OCI-M2 (cell line): ENCODE results near the gene HJURP.

Experiments used
- DNase-seq: peaks from one replicate; lab custom pipeline; 2025; ENCODE audit not compliant: unreplicated experiment; lab: John Stamatoyannopoulos, UW

Gene HJURP

DNA sequence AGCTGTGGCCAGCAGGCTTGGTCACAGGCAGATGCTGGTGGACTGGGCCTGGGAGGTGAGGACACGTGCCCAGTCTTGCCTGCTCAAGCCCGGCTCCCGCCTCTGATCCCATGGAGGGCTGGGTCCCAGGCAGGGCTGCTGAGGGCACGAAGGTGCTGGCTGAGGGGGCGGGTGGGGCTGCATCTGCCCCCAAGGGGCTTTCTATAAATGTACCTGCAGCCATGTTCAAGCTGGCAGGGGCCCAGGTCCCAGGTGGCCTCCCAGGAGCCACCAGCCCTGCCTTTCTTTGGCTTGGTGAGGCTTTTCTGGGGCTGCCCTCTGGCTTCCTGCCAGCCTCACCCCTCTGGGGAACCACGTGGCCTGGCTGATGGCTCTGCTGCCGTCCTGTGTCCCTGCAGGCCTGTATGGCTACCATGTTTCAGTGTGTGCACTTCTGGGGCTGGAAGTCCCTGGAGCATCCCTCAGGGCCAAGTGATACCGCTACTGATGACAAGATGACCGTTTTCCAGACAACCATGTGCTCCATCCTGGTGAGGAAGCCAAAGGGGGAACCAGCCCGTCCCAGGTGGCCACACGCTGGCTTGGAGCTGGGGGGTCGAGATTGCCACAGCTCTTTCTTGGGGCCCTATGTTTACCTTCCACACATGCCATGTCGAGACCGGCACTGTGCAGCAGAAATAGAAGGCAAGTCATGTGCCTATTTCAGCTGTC, 23.2 kb downstream of the HJURP start:
- DNase-seq, result no peak

DNA sequence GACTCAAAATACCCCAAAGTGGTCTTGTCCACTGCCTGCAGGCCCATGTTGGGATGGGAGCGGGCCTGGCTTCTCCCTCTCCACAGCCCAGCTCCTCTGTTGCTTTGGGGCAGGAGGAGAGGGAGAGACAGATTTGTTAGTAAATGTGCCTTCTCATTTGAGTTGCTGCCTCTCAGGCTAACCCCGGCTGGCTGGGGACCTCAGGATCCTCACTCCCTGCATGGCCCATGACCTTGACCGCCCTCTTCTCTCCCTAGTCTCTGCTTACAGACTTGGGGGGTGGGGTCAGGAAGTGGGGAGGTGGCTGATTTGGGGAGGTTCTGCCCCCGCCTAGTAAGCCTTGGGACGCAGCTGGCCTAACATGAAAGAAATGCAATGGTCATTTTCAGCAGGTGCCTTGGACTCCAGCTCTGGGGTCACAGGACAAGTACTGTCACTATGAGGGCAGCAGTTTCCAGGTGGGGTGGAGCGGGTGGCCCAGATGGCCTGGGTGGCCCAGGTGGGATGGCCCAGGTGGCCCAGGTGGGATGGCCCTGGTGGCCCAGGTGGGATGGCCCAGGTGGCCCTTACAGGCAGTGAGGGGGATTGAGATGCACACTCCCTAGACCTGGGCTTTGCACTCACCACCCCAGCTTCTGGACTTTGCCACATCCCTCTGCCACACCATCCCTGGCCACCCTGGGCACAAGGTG, 24.1 kb downstream of the HJURP start:
- no peak for DNase-seq

- no peak for DNase-seq
These were observed 24.9 kb downstream of the HJURP start for GRCh38 chr2:233829193-233830110.

DNA sequence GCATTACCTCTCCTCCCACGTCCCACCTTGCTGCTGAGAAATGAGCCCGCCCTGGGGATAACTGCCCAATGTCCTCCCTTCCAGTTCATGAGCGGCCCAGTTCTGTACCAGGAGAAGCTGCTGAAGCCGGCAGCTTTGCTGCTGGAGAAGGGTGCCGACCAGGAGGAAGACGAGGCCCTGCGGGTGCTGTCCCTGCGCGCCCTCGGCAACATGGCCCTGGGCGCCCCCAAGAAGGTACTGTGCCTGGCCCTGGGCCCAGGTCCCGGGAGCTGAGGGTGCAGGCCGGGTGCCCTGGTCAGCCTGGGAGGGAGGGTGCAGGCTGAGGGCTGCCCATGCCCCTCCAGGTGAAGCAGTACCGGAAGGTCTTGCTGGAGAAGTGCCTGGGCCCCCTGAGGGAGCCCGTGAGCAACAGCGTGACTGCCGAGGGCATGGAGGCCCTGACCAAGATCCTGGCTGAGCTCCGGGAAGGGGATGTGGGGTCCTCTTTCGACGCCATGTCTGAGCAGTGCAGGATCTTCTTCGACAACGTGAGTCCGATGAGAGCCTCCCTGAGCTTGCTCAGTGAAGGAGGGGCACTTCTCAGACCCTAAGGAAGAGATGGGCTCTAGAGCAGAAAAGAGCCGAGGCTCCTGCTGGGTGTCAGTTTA, 25.7 kb downstream of the HJURP start:
- DNase-seq, result no peak

DNA sequence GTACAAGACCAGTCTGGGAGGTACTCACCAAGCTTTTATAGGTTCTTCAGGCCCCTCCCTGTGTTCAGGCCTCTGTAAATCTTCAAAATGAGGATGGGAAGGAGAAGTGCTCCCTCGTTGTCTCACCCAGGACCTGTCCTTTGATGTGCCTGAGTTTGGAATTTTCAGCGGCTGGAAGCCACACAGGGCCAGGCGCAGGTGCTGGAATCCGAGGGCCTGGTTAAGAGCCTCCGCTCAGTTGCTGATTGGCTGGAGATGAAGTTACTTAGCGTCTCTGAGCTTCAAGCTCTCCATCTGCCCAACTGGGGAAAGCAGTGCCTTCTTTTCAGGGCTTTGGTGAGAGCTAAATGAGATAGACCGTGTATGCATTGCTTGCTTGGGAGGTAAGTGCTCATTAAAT, 30.0 kb downstream of the HJURP start:
- DNase-seq, result no peak

DNA sequence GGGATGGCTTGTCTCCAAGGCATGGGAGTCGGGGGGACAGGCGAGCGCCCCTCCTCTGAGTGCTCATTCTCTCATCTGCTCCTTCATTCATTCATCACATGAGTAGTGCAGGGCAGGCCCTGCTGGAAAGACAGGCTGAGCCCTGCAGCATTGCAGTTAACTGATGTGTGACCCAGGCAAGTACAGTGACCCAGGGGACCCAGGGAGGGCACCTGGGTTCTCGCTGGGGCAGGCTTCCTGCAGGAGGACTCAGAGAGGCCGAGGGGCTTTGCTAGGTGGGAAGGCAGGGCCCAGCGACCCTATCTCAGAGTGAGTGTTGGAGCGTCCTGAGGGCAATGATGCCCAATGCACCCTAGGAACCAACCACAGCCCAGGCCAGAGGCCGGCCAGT, 30.6 kb downstream of the HJURP start:
- no peak for DNase-seq

- DNase-seq, result no peak
These were observed 31.3 kb downstream of the HJURP start for GRCh38 chr2:233822781-233823730.

DNA sequence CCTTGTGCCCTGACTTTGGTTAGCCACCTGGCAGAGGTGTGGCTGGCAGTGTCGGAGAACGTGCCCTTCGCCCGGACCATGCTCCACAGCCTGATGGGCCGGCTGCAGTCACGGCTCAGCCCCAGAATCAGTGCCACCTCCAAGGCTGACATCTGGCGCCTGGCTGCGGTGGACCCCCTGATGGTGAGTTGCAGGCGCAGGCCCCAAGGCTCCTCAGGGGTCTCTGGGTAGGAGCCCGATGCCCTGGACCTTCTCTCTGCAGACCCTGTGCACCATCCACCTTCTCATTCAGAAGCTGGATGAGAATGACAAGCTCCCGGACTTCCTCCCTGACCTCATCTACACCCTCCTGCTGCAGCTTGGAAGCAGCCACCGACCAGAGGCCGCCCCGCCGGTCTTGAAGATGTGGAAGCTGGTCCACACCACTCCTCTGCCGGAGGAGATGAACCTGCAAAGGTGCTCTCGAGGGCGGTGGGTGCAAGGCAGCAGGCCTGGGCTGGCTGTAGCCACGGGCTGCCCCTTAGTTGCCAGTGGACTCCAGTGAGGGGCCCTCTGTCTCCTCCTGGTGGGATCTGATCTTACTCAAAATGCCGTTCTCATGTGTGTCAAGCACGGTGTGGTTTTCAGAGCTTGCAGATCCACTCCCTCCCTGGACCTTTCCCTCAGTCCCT, 32.1 kb downstream of the HJURP start:
- DNase-seq, result no peak

- DNase-seq, result no peak
These were observed 32.6 kb downstream of the HJURP start for GRCh38 chr2:233821709-233822100.

- DNase-seq, result no peak
These were observed 33.1 kb downstream of the HJURP start for GRCh38 chr2:233821196-233821595.

DNA sequence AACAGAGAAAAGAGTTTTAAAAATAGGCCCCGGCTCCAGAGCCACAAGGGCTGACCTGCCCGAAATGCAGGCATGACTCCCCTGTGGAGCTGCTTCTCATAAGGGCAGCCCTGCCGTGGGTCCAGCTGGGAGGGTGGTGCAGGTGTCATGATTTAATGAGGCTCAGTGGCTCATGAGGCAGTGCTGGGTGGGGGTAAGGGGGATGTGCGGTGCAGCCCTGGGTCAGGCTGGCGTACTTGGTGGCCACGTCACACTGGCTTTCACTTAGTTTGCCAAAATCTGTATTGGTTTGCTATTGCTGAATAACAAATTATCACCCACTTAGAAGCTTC, 33.6 kb downstream of the HJURP start:
- no peak for DNase-seq

GRCh38 chr2:233819884-233820773, 34.2 kb downstream of the HJURP start:
- DNase-seq, result no peak

DNA sequence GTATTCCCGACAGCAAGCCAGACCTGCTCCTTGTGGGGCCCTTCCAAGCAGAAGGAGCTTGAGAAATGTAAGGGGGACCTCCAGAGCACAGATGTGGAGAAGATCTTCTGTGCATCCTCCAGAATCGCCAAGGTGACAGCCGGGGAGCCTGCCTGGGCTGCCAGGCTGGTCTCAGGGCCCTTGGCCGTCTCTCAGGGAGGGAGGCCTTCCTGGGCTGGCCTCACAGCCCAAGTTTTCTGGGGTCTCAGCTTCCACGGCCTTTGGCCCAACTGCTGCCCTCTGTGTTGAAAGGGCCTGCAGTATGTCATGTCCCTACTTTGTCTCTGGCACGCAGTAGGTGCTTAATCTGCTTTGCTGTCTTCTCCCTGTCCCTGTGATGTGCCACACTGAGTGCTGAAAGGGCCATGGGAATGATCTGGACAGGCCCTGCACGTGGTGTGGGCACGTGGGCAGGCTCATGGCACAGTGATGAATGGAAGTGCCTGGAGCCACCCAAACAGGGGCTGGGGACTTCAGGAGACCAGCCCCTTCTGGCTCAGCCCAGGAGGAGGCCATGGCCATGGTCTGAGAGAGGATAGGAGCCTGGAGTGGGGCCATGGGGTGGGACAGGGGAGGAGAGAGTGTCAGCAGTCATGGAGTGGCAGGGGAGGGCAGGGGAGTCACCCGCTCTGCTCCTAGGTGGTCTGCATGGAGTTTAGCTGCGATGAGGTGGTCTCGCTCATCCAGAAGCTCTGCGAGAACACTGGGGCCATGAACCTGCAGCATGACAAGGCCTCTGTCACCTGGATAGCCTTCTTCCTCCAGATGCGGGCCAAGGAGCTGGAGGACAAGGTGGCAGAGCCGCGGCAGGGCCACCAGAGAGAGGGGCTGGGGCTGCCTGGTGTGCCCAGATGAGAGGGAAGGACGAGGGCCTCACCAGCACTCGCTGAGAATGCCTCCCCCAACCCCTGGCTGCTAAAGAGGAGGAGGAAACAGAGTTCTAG, 35.4 kb downstream of the HJURP start:
- no peak for DNase-seq

DNA sequence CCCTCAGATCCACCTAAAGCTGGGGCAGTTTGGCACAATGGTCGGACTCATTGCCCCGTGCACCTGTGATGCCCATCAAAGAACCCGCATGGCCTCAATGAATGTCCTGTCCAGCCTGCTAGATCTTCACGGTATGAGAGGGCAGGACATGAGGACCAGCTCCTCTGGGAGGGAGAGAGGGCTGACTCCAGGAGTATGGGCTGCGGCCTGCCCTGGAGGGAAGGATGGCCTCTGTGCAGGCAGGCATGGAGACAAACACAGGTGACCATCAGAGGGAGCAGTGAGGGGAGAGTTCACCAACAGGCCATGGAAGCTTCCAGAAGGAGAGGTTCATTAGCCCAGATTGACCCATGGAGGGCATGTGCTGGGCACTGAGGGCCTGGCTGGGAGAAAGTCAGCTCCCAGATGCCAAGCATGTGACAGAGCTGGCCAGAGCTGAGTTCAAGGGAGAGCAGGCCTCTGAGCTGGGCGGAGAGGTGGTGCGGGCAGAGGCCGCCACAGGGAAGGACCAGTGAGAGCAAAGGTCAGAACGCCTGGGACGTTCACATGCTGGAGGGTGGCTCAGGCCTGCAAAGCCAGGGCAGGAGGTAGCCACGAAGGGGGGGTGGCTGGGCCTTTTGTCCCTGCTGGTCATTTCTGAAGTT, 36.2 kb downstream of the HJURP start:
- no peak for DNase-seq

- no peak for DNase-seq
These were observed 36.9 kb downstream of the HJURP start for GRCh38 chr2:233817361-233817911.

DNA sequence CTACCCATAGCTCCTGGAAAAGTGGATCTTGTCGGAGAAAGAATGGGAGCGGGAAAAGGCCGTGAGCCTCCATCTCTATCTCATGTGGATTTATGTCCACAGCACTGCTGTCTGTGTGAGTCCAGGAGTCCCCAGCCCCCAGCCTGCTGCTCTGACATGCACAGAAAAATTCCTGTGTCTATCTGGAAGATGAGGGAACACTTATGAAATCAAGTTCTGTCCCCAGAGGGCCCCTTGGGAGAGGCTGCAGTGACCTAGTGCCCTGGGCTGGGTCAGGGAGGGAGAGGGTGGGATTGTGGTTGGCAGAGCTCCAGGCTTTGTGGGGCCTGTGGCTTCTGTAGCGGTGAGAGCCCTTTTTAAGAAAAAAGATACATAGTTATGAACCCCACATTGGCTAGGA, 37.6 kb downstream of the HJURP start:
- DNase-seq, result no peak

DNA sequence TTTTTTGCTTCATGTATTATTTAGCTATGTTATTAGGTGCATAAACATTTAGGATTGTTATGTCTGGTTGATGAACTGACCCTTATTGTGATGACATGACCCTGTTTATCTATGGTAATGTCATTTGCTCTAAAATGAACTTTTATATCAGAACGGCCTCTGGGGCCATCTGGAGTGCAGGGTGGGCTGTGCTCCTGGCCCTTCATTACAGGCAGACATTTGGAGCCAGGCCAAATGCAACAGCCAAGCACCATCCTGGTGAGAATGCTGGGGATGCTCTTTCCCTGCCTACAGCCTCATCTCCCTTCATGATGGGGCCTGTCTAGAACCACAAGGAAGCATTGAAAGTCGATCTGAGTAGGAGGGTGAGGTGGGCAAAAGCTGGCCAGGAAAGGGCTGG, 38.0 kb downstream of the HJURP start:
- DNase-seq, result no peak
